ENCODE results near the gene CHRM2.
"Not testable (repeated sequence)": the region's sequence is repeated elsewhere in the genome, so short reads cannot be mapped to it uniquely, and the experiment has no call there.

Gene CHRM2

DNA sequence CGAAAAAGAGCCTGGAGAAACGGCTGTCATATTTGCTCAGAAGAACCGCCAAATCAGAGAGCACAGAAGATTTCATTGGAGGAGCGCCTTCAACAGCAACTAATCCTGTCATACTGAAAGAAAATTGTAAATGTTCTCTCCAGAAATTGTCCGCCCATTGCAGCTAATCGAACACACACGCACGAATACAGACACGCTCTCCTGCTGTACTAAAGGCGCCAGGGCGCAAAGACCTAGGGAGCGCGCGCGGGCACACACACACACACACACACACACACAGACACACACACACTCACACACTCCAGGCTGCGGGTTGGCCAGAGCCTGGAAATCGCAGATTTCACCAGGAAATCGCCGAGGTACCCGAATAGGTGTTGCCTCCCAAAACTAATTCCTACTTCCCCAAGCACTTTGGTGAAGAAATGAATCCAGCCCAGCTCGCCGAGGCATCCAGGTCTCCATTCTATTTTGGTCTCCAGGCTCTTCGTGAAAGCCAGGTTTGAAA lies at the start of gene CHRM2:
Gene CHRM2, plus strand, starts transcription at position 157 of the 505 bp plus-strand sequence. CDS start 146,214 bp downstream, outside the sequence.
- DNase-seq = no peak

DNA sequence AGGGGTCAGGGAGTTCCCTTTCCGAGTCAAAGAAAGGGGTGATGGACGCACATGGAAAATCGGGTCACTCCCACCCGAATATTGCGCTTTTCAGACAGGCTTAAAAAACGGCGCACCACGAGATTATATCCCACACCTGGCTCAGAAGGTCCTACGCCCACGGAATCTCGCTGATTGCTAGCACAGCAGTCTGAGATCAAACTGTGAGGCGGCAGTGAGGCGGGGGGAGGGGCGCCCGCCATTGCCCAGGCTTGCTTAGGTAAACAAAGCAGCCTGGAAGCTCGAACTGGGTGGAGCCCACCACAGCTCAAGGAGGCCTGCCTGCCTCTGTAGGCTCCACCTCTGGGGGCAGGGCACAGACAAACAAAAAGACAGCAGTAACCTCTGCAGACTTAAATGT lies 37.1 kb upstream of the CHRM2 start:
- DNase-seq = not testable (repeated sequence)

DNA sequence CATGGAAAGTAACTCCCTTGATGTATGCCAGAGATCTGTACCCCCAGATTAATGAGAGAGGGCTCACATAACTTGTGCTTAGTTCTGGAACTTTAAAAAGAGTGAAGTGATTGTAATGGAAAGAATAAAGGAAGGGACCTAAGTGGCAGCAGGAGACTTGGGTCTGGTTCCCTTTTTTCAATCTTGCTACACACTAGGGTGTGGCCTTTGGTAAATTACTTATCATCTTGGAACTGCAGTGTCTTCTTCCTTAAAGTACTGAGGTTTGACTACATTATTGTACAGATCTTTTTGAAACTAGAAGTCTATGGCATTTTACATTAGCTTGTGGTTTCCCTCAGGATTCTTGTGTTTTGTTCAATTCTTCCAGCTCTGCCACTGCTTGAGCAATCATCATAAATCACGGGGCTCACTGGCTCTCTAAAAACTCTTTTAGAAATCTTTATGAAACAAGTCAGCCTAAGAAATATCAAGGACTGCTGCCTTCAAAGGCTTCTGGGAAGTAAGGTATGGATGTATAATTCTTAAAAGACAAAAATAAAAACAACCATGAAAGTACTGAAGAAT lies 22.5 kb upstream of the CHRM2 start:
- no peak for DNase-seq

DNA sequence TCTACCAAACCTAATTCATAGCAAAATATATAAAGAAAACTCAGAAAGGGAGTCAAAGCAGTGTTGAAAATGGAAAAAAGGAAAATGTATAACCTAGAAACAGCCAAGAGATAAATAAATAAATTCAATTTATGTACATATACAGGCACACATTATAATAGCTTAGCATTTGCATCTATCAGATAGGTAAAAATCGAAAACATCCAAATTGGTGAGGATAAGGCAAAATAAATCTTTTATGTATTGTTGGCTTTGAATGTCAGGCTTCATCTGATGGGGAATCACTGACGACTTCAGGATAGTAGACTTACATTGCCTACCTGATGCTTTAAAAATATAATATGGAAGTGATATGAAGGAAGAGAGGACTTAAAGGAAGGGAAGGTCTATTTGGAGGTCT lies 20.6 kb upstream of the CHRM2 start:
- DNase-seq = no peak

DNA sequence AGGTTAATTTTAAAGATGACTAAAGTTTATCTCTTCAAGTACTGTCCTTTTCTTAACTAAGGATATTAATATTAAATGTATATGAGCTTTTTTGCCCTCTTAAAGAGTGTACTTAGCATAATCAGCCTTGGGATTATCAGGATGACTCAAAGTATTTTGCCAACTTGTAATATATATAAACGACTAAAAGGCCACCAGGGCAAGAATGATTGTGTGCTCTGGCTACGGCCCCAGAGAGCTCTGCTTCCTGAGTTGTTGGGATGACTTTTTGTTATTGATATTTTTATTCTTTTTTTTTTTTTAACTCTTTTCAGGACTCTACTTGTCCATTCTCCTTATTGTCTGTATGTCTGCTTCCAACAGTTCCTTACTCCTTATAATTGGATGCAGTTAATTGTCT lies 14.8 kb upstream of the CHRM2 start:
- DNase-seq = no peak

DNA sequence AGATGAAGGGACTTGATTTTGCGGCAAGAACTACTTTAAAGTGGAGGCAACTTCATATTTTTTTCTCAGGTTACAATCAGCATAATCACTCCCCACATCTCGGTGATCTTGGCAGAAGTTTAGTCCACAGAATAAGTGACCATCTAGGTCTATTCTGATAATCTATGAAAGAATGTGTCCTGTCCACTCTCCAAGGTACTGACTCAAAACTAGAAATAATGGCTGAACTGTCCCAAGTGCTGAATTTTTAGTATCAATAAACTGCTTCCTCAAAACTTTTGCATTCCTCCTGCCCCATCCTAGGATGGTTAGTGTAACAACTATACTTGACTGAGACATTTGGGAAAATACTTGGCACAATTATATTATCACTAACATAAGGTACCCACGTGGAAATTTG lies 10.9 kb upstream of the CHRM2 start:
- DNase-seq = no peak

DNA sequence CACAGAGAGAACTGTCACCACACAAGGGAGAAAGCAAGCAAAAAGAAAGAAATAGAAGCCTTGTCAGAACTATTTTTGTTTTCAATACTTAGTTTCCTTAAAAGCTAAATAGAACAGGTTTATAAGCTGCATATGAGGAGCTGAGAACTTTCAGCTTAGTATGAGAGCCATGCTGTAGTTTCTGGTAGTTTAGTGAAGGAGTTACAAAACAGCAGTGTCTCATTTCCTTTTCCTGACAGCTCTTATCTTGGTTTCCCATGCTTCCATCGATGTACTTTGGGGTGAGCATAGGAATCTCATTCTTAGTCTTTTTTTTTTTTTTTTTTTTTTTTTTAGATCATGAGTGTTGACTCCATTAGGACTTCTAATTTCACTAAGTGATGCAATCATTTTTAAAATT lies 8.6 kb upstream of the CHRM2 start:
- DNase-seq = no peak

DNA sequence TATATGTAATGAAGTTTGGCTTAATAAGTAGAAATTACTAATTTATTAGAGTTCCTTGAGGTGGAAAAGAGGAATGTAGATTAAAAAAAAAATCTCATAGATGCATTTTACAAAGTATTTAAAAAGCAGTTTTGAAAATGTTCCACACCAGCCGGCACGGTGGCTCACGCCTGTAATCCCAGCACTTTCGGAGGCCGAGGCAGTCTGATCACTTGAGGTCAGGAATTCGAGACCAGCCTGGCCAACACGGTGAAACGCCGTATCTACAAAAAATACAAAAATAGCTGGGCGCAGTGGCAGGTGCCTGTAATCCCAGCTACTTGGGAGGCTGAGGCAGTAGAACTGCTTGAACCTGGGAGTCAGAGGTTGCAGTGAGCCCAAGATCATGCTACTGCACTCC lies 3.2 kb upstream of the CHRM2 start:
- DNase-seq = no peak

DNA sequence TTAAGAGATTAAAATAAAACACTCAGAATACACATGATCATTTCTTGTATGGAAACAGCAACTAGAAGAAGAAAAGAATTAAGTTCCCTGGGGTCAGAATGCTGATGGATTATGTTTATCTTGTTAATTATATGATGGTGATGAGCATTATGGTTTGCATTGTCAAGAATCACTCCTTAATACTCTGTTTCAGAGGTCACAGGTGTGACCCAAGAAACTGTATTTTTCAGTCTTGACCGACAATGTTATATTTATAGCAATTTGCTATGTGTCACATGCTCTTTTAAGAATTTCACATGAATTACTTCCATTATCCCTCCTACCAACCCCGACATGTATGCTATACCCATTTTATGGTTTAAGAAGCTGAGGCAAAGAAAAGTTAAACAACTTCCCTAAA lies 2.7 kb upstream of the CHRM2 start:
- DNase-seq = no peak

DNA sequence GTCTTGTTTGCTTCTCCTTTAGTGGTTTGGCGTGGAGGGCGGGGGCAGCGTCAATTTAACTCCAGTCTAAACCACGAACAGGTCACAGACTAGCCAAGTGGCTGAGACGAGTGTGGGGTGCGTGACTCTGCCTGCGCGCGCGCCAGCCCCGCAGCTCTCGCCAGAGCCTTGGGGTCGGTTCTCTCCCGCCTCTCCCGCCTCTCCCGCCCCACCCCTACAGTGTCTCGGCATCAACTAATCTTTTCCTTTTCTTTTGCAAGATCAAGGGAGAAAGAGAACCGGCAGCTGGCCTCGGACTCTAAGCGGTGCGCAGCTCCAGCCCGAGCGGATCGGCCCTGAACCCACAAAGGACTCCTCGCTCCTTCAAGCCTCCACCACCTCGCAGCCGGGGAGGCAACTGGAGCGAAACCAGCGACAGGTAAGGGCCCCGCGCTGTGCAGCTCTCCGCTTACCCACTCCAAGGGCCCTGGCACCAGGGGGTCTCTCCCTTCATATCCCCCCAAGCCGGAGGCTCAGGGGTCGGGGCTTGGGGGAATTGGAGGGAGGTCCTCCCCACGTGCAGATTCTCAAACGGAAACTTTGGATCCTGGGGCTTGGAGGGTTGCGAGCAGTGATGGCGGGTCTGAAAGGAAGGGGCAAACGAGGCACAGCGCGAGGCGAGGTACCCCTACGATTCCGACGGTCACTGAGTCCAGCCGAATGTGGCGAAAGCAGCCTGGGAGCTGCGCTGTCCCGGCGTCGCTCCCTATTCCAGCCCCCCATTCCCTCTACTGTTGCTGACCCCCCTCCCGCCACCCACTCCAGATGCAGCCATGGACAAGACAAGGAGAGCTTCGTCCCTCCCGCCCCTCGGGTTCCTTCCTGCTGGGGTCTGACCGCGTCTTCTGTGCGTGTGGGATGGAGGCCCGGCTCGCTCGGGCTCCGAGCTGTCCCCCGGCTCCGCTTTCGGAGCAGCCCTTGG lies 829 bp downstream of the CHRM2 start:
- DNase-seq = no peak

DNA sequence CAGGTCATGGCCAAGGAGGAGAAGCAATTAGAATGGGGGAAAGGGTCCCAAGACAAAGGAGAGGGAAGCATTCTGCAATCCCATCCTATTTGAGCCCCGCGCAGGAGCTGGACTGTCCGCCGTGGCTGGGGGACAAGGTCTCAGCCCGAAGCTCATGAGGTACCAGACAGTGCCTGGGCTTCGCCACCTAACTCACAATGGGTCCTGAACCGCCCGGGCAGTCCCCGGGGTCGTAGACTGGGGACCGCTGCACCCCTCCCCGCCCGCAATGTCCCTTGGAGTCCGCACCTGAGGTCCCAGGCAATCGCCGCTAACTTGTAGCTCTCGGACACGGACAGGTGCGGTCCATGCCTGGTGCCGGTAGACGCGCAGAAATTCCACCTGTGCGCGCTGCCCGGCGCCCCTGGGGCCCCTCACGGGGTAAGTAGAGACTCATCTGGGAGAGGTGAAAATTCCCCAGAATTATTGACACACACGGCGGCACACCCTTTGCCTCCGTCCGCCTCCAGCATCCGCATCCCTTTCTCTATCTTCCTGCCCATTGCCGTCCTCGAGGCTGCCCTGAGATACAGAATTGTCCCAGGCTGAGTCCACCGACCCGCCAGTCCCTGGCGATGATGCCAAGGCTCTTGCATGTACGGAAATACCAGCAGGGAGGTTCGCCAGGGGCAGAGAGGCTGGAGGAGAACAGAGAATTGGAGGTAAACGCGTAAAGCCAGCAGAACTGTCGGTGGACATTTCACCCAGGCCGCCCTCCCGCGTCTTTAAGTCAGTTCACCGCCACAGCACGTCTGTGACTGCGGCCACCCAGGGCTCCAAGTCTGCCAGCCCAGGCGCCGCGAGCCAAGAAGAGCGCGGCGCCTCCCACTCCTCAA lies 1.8 kb downstream of the CHRM2 start:
- DNase-seq = no peak

DNA sequence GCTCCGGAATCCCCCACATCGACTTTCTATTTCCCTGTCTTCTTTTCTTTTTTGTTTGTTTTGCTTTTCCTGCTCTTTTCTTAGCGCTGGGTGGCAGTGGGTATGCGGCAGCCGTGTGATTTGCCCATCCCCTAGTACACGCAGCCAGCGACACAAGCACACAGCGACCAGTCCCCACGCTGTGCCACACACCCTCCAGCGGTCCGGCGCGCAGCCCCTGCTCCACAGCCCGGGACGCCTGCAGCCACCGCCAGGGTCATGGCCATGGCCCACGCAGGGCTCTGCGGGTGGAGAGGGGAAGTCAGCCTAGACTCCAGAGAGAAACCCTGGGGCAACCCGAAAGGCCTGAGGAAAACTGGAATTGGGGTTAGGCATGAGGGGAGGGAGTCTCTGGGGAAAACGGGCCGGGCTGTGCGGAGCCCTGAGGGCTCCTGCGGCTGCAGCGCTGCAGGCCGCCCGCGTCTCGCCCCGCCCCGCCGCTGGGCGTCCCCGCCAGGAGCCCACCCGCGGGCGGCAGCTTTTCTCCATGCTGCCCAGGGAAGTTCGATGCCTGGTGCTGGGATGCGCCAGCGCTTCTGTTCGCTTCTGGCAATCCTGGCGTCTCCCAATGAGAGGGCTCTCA lies 2.5 kb downstream of the CHRM2 start:
- DNase-seq = no peak

DNA sequence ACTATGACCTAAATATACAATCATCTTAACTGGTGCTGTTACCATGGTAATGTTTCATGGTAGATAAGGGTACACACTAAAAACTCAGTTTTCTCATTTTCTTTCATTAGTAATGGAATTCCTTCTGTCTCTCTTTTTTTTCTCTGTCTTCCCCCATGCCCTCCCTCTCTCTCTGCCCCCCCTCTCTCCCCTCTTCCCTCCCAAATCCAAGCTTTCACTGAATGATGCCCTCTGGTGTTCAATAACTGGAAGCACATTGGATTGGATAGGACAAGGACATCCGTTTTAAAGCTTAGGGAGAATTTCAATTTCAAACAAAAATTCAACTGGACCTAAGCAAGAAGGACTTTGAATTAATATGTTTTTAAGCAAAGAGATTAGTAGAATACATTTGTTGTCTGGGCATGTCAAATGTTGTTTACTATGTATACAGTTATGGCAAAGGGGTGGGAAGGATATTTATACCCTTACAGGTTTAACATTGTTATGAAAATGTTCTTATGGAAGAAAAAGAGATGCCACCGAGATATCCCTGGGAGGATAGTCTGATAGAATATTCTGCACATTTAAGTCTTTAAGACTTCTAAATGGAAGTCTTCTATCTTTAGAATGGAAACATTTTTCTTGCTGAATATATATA lies 6.1 kb downstream of the CHRM2 start:
- no peak for DNase-seq

DNA sequence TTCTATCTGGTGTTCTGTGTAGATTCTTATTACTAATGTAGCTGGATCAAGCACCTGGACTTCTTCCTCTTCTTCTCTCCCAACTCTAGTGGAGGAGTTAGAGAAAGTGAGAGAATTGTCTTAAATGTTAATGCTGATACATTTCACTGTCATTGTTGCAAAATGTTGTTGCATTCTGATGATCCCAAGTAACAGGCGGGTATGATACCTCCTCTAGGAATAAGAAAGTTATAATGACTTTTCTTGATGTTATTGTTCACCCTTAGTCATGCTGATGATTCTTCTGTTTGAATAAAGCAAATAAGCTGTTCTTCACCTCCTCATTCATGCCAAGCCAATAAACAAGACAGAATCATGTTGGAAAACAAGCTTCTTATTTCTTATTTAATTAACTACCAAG lies 9.1 kb downstream of the CHRM2 start:
- no peak for DNase-seq

DNA sequence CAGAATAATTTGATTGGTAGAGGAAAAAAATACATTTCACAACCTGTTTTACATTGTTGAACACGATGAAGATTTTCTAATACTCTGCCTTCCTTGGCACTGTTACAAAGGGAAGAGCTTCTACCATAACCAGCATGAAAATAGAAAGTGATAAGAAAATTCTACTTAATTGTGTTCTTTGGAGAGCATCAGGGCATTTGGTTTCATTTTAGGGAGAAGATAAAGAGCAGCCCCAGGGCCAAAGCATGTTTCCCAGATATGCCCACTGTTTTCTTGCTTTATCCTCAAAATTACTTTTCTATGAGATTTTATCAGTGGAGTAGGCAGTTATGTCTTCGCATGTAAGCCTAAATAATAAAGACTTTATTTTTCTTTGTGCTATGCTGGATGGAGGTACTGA lies 9.5 kb downstream of the CHRM2 start:
- no peak for DNase-seq

DNA sequence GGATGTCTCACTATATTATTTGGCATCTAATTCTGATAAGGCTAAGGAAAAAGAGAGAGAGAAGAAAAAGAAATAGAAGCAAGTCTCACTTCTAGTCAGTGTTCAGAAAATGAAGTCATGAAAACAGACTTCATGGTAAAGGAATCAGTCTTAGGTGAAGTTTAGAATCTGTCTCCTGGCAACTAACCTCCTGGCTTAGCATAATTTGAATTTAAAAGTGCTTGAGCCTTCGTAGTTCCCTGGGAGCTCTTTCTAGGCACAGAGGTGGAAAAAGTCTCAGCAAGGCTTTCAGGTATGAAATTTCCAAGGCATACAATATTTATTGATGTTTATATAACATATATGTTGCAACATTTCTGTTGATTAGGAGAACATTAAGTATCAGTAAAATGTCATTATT lies 10.4 kb downstream of the CHRM2 start:
- DNase-seq = no peak

DNA sequence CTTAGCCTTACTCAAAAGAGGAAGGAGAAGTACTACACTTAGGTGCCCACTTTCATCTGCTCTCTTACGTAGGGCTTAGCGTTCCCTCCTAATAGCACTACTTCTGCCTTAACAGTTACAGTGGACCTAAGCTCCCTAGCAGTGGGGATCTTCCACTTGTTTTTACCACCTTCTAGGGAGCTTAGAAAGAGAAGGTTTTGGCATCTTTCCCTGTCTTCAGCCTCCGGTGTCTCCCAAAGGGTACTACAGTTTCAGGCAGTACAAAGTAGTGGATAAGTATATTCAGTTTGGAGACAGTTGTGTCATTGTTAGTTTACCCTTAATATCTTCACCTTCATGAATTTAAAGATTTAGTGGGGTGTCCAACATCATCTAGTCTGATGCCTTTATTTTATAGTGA lies 14.6 kb downstream of the CHRM2 start:
- DNase-seq = no peak

DNA sequence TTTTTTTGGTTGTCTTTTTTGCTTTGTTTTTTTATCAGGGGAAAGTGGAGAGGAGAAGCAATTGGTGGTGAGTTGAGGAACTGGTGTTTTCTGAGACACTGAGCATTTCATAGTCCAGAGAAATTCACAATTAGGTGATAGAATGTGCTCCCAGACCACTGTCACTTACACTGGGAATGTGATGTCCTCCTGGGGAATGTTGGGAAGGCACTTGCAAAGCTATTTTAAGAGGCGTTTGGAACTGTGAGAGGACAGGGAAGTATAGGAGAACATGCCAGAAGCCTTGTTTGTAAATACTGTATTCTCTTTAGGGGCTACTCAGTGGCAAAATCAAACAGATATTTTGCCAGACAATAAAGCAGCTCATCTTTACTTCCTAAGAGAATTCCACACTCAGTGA lies 16.0 kb downstream of the CHRM2 start:
- DNase-seq = no peak

DNA sequence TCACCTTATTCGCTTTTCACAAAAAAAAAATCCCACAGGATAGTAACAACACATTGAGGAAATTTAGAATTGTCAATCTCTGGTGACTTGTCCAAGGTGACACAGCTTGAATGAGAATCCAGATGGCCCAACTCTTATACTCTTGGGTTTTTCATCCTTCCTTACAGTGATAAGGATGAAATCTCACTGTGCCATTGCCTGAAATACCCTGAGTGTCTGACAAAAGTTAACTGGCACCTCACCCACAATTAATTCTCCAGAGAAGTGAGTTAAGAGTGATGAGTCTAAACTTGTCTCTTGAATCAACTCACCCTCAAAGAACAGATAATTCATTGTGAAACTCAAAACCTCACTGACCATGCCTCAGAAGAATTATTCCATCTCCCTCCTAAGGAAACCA lies 18.9 kb downstream of the CHRM2 start:
- DNase-seq = no peak

DNA sequence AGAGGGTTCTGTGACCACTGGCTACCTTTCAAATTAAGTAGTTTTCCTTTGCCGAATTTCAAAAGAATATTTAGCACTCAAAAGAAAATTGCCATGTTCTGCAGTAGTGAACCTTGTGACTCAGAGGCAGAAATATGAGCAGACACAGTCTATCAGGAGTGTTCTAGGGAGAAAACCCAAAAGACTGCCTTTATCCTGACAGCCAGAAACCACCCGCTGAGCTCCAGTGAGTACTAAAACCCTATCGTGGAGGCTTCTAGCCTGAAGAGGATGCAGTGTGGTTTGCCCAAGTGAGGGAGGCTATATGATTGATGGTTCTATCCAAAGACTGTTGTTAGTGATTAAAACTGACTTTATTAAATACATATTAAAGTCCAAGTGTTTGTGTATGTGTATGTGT lies 21.9 kb downstream of the CHRM2 start:
- DNase-seq = no peak

DNA sequence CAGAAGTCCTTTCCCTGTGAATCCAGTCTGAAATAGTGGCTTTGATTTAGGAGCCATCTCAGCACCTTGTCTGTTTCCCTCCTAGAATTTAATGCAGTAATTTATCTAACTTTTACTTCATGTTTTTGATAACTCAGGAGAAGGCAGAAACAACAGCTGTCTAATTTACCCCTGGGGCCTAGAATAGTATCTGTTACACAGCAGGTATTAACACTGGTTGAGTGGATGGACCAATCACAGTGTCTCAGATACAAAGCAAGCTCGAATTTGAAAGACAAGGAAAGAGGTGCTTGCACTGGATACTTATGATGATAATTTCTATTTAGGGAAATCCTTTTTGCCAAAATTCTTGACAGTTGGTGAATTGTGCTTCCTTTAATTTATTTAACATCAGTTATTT lies 23.4 kb downstream of the CHRM2 start:
- no peak for DNase-seq

DNA sequence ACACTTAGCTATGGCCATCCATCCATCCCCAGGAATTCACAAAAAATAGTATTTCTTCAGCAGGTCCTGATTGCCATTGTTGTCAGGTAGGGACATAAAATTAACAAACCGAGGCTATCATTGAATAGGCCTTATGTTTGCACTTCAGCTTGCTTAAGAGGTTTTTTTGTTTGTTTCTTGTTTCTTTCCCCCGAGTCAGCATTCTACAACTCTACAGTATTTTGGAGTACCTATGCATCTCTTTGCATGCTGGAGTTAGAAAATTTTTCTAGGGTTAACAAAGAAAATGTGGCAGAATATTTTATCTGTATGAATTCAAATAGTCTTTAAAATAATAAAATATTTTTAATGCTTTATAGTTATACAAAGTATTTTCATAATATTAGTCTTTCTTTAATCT lies 26.3 kb downstream of the CHRM2 start:
- DNase-seq = no peak
